ENCODE measurements around the gene FOXM1. TPM values are rescaled to one million over a fixed set of nuclear protein-coding genes. Genes with fewer than 3 reads are reported as not detected.
"Not testable (repeated sequence)": the region's sequence is repeated elsewhere in the genome, so short reads cannot be mapped to it uniquely, and the experiment has no call there.

FOXM1 gene
- total RNA-seq, 2 donors from 2014 or later: 1.2 to 10.8 TPM

DNA sequence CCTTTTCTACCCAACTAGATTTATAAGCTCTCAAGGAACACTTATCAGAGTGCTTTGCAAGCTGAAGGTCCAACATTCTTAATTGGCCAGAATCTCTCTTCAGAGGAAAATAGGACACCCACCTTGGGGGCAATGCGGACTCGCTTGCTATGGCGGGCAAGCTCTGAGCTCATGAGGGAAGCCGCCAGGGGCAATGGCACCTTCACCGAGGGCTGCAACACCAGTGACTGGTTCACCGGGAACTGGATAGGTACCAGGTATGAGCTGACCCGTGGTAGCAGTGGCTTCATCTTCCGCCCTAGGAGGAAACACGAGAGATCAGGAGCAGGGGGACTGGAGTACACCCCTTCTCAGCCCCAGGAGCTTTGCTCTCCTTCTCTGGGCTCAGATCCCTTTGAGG, 12.8 kb downstream of the FOXM1 start:
- WGBS: 91% methylated on average over 9 of the region's 9 CpGs
- TF ChIP-seq CTCF (IDR thresholded peaks at IDR 0.05): no peak
- TF ChIP-seq POLR2AphosphoS5 (IDR thresholded peaks at IDR 0.05): no peak
- TF ChIP-seq POLR2A (IDR thresholded peaks at IDR 0.05): no peak
- intact Hi-C loops (cut with DNase I): no loop called here
- Histone ChIP-seq H3K36me3 (no peaks in the 10 kb centered on the region), H3K27ac (no peak overlapping the region), H3K9me3 (no peaks in the 10 kb centered on the region), H3K4me1 (replicated peaks) (no peaks in the 10 kb centered on the region), H3K4me3 (no peak overlapping the region), H3K27me3 (replicated peaks; ENCODE audit: insufficient read depth) (no peaks in the 10 kb centered on the region)
- DNase-seq (ENCODE audit: low spot score): no peak

- not testable (repeated sequence) for DNase-seq (ENCODE audit: low spot score)
These were observed 13.6 kb downstream of the FOXM1 start for GRCh38 chr12:2863402-2863801.

GRCh38 chr12:2862876-2863275, 14.1 kb downstream of the FOXM1 start:
- WGBS: 91% methylated on average over 7 of the region's 7 CpGs

More at GRCh38 chr12:2863402-2863801, 13.6 kb downstream of the FOXM1 start:
- H3K27ac ChIP-seq; intact Hi-C loops (cut with DNase I); H3K9me3 ChIP-seq; H3K36me3 ChIP-seq; H3K4me1 ChIP-seq (replicated peaks); H3K27me3 ChIP-seq (replicated peaks; ENCODE audit: insufficient read depth); H3K4me3 ChIP-seq: not testable (repeated sequence)
- WGBS: 92% methylated on average over 7 of the region's 7 CpGs

GRCh38 chr12:2860170-2860569, 16.8 kb downstream of the FOXM1 start:
- H3K4me3 ChIP-seq: no peak overlapping the region
- intact Hi-C loops (cut with DNase I): no loop called here
- H3K36me3 ChIP-seq: no peaks in the 10 kb centered on the region
- TF ChIP-seq CTCF (IDR thresholded peaks at IDR 0.05): no peak
- TF ChIP-seq POLR2AphosphoS5 (IDR thresholded peaks at IDR 0.05): no peak
- TF ChIP-seq POLR2A (IDR thresholded peaks at IDR 0.05): no peak
- H3K9me3 ChIP-seq: no peaks in the 10 kb centered on the region
- no peak overlapping the region for H3K27ac ChIP-seq
- DNase-seq (ENCODE audit: low spot score): no peak
- H3K27me3 ChIP-seq (replicated peaks; ENCODE audit: insufficient read depth): no peaks in the 10 kb centered on the region
- no peaks in the 10 kb centered on the region for H3K4me1 ChIP-seq (replicated peaks)

More at GRCh38 chr12:2862876-2863275, 14.1 kb downstream of the FOXM1 start:
- H3K36me3 ChIP-seq: no peaks in the 10 kb centered on the region
- no peaks in the 10 kb centered on the region for H3K9me3 ChIP-seq
- no peak overlapping the region for H3K4me3 ChIP-seq
- no peaks in the 10 kb centered on the region for H3K27me3 ChIP-seq (replicated peaks; ENCODE audit: insufficient read depth)
- no peak for TF ChIP-seq CTCF (IDR thresholded peaks at IDR 0.05)
- no peak for TF ChIP-seq POLR2A (IDR thresholded peaks at IDR 0.05)
- TF ChIP-seq POLR2AphosphoS5 (IDR thresholded peaks at IDR 0.05): no peak
- no peak for DNase-seq (ENCODE audit: low spot score)
- no peaks in the 10 kb centered on the region for H3K4me1 ChIP-seq (replicated peaks)
- intact Hi-C loops (cut with DNase I): no loop called here
- H3K27ac ChIP-seq: no peak overlapping the region

- Histone ChIP-seq H3K9me3 (no peaks in the 10 kb centered on the region), H3K27me3 (replicated peaks; ENCODE audit: insufficient read depth) (no peaks in the 10 kb centered on the region), H3K27ac (no peak overlapping the region), H3K36me3 (no peaks in the 10 kb centered on the region), H3K4me3 (no peak overlapping the region), H3K4me1 (replicated peaks) (no peaks in the 10 kb centered on the region)
- TF ChIP-seq POLR2AphosphoS5 (IDR thresholded peaks at IDR 0.05) (no peak), POLR2A (IDR thresholded peaks at IDR 0.05) (no peak), CTCF (IDR thresholded peaks at IDR 0.05) (no peak)
- intact Hi-C loops (cut with DNase I): loop anchor here (10.0 kb wide), 1 partner anchor 86 kb away; no protein-coding TSS in a partner anchor
- WGBS: 80% methylated on average over 12 of the region's 12 CpGs
- no peak for DNase-seq (ENCODE audit: low spot score)
These were observed 18.0 kb downstream of the FOXM1 start for GRCh38 chr12:2858944-2859421.

Data from prostate gland (tissue), 2 donors.